OCI-LY7 (cell line): ENCODE data around the gene TXNDC11. TPM values are rescaled to one million over a fixed set of nuclear protein-coding genes. Genes with fewer than 3 reads are reported as not detected.

ENCODE experiments used
- BruUV-seq: library from RNA; stranded (reverse); fragments of 400-500 nt; replicated peaks from 2 replicates; lab custom pipeline; 2021; lab: Mats Ljungman, UMichigan
- CTCF ChIA-PET: fragments of 300-600 bp; sonication (Branson Sonifier 250); formaldehyde crosslinking; loops from one replicate; lab custom pipeline; 2022; ENCODE audit warnings: antibody characterized with exemption; ENCODE audit not compliant: unreplicated experiment; lab: Charles Lee
- POLR2A ChIA-PET: fragments of 300-600 bp; sonication (Branson Sonifier 250); formaldehyde crosslinking; loops from one replicate; lab custom pipeline; 2022; ENCODE audit warnings: antibody characterized with exemption; lab: Charles Lee
- DNase-seq: peaks from one replicate; pipeline ENCODE4 v3.0.0-alpha.2; 2015; ENCODE audit warnings: low spot score
- H2AFZ ChIP-seq: fragments of 200-600 bp; sonication (generic), shearing (Covaris generic); 2 replicates; pipeline ENCODE4 v1.6.1; 2014; ENCODE audit warnings: mild to moderate bottlenecking, antibody characterized with exemption, low read length, moderate library complexity
- H3K27ac ChIP-seq: fragments of 200-600 bp; sonication (generic); 2 replicates; pipeline ENCODE4 v1.5.1; 2014; ENCODE audit warnings: mixed run types, low read depth, mild to moderate bottlenecking, moderate library complexity, low read length, inconsistent platforms; ENCODE audit not compliant: poor library complexity, severe bottlenecking
- H3K36me3 ChIP-seq: fragments of 200-600 bp; sonication (generic); 2 replicates; pipeline ENCODE4 v1.6.1; 2014; ENCODE audit warnings: mild to moderate bottlenecking, antibody characterized with exemption, low read length, moderate library complexity, mixed read lengths; ENCODE audit not compliant: insufficient read depth
- H3K4me1 ChIP-seq: fragments of 200-600 bp; sonication (generic); 2 replicates; pipeline ENCODE4 v1.5.1; 2014; ENCODE audit warnings: mild to moderate bottlenecking, low read length; ENCODE audit not compliant: insufficient read depth, poor library complexity, severe bottlenecking
- H3K4me2 ChIP-seq: fragments of 200-600 bp; sonication (generic); 2 replicates; pipeline ENCODE4 v1.6.1; 2014; ENCODE audit warnings: mild to moderate bottlenecking, low read length
- H3K4me3 ChIP-seq: fragments of 200-600 bp; sonication (generic); 2 replicates; pipeline ENCODE4 v1.5.1; 2014; ENCODE audit warnings: mild to moderate bottlenecking, low read depth, low read length; ENCODE audit not compliant: poor library complexity, severe bottlenecking
- H3K79me2 ChIP-seq: fragments of 200-600 bp; sonication (generic); 2 replicates; pipeline ENCODE4 v1.6.1; 2016; ENCODE audit warnings: low read depth, mild to moderate bottlenecking, low read length, moderate library complexity, mixed read lengths; ENCODE audit not compliant: insufficient read depth
- H3K9me2 ChIP-seq: fragments of 200-600 bp; sonication (generic); 2 replicates; pipeline ENCODE4 v1.6.1; 2016; ENCODE audit warnings: mild to moderate bottlenecking, low read length, mixed read lengths; ENCODE audit not compliant: insufficient read depth
- H3K9me3 ChIP-seq: fragments of 200-600 bp; sonication (generic); 2 replicates; pipeline ENCODE4 v1.6.1; 2014; ENCODE audit warnings: mild to moderate bottlenecking, mixed run types, low read length, mixed read lengths
- H4K20me1 ChIP-seq: fragments of 200-600 bp; sonication (generic); 2 replicates; pipeline ENCODE4 v1.6.1; 2014; ENCODE audit warnings: mild to moderate bottlenecking, antibody characterized with exemption, low read length, moderate library complexity, mixed read lengths; ENCODE audit not compliant: insufficient read depth
- CTCF ChIP-seq: fragments of 200-600 bp; sonication (generic); conservative IDR thresholded peaks from 2 replicates; pipeline ENCODE4 v1.5.1; 2014; ENCODE audit warnings: mild to moderate bottlenecking, antibody characterized with exemption, low read length, moderate library complexity, mixed read lengths
- EZH2phosphoT487 ChIP-seq: fragments of 200-600 bp; sonication (generic); IDR thresholded peaks from 2 replicates; pipeline ENCODE4 v1.6.1; 2018; ENCODE audit warnings: low read depth, borderline replicate concordance, mild to moderate bottlenecking, mixed run types, antibody characterized with exemption, low read length, moderate library complexity, mixed read lengths
- intact Hi-C: fragments of 100-400 bp; cut with micrococcal nuclease; formaldehyde crosslinking; loops from one replicate; pipeline ENCODE4 v1.10.0; 2022; ENCODE audit not compliant: unreplicated experiment
- total RNA-seq, 2 experiments: library from RNA; depleted of rRNA in 1 of 2; stranded (reverse); fragments of >200 nt in 1 of 2; shearing (Covaris generic) in 1 of 2; gene quantifications; 2 replicates each; pipeline ENCODE4 v1.2.3, GENCODE V29; 2014 to 2022

Gene TXNDC11
- total RNA-seq, 2 experiments from 2014 or later: 88.6 to 96.0 TPM

- Histone ChIP-seq H3K4me2 (peak overlapping the region; percentile 80), H4K20me1 (no peaks in the 10 kb centered on the region), H3K4me3 (peak overlapping the region; percentile 42), H3K79me2 (peaks cover 47% of the 10 kb centered on the region), H3K9me3 (no peaks in the 10 kb centered on the region), H3K27ac (peak overlapping the region; percentile 98), H3K4me1 (peaks cover 99% of the 10 kb centered on the region), H2AFZ (no peak overlapping the region), H3K9me2 (no peaks in the 10 kb centered on the region), H3K36me3 (peaks cover 54% of the 10 kb centered on the region)
- DNase-seq: no peak
- ChIA-PET CTCF (no interaction called here), POLR2A (interaction anchor here (1.1 kb wide), 3 partner anchors 9 to 37 kb away, joined by 3 to 7 read pairs (median 3); no protein-coding TSS in a partner anchor)
- no TSS peak for BruUV-seq
- TF ChIP-seq EZH2phosphoT487 (no peak), CTCF (no peak)
- intact Hi-C loops: loop anchor here (1.0 kb wide), 1 partner anchor 280 kb away; no protein-coding TSS in a partner anchor
Observed at GRCh38 chr16:11676799-11677198, 65.9 kb downstream of the TXNDC11 start.

- Histone ChIP-seq H3K4me1 (peaks cover 99% of the 10 kb centered on the region), H3K36me3 (peaks cover 58% of the 10 kb centered on the region)
Observed at GRCh38 chr16:11675561-11676511, 66.8 kb downstream of the TXNDC11 start.

More at GRCh38 chr16:11675561-11676511, 66.8 kb downstream of the TXNDC11 start:
- BruUV-seq: no TSS peak
- intact Hi-C loops: no loop called here
- H3K9me2 ChIP-seq: no peaks in the 10 kb centered on the region
- CTCF ChIA-PET: interaction anchor here (0.6 kb wide), 1 partner anchor 36 kb away, joined by 3 read pairs; no protein-coding TSS in a partner anchor
- H3K9me3 ChIP-seq: no peaks in the 10 kb centered on the region
- H3K4me3 ChIP-seq: no peak overlapping the region
- POLR2A ChIA-PET: interaction anchor here (1.1 kb wide), 1 partner anchor 58 kb away, joined by 3 read pairs; no protein-coding TSS in a partner anchor
- TF ChIP-seq EZH2phosphoT487: no peak
- no peak for TF ChIP-seq CTCF
- H3K27ac ChIP-seq: peak overlapping the region; percentile 98
- peak overlapping the region; percentile 80 for H3K4me2 ChIP-seq
- H3K79me2 ChIP-seq: peaks cover 56% of the 10 kb centered on the region
- no peak for DNase-seq
- H4K20me1 ChIP-seq: peaks cover 2% of the 10 kb centered on the region; the same call in 1 of the 2 replicates
- no peak overlapping the region for H2AFZ ChIP-seq
